MM.1S (cell line): ENCODE data around the gene ROBO2.

ENCODE experiments used
- DNase-seq: peaks from one replicate; pipeline ENCODE4 v3.0.0-alpha.2; 2015
- H2AFZ ChIP-seq: fragments of 300-600 bp; sonication (generic); 2 replicates; pipeline ENCODE4 v1.6.0; 2016; ENCODE audit warnings: antibody characterized with exemption, low read length
- H3F3A ChIP-seq: fragments of 300-600 bp; sonication (generic); 2 replicates; pipeline ENCODE4 v1.6.1; 2016; ENCODE audit warnings: mild to moderate bottlenecking, antibody characterized with exemption, low read length, moderate library complexity, mixed read lengths; ENCODE audit not compliant: insufficient read depth
- H3K27ac ChIP-seq: fragments of 300-600 bp; sonication (generic); 2 replicates; pipeline ENCODE4 v1.5.1; 2016; ENCODE audit warnings: mild to moderate bottlenecking, low read length
- H3K27me3 ChIP-seq: fragments of 300-600 bp; sonication (generic); replicated peaks from 2 replicates; pipeline ENCODE4 v1.6.0; 2016; ENCODE audit warnings: low read length; ENCODE audit not compliant: insufficient read depth
- H3K36me3 ChIP-seq: fragments of 300-600 bp; sonication (generic); replicated peaks from 2 replicates; pipeline ENCODE4 v1.6.1; 2016; ENCODE audit warnings: mild to moderate bottlenecking, low read length, mixed read lengths; ENCODE audit not compliant: insufficient read depth
- H3K4me1 ChIP-seq: fragments of 300-600 bp; sonication (generic); 2 replicates; pipeline ENCODE4 v1.6.1; 2016; ENCODE audit warnings: low read length, mixed read lengths
- H3K4me2 ChIP-seq: fragments of 300-600 bp; sonication (generic); 2 replicates; pipeline ENCODE4 v1.6.0; 2016; ENCODE audit warnings: low read depth, low read length
- H3K4me3 ChIP-seq: fragments of 300-600 bp; sonication (generic); 2 replicates; pipeline ENCODE4 v1.5.1; 2016; ENCODE audit warnings: low read length, mixed read lengths
- H3K79me2 ChIP-seq: fragments of 300-600 bp; sonication (generic); 2 replicates; pipeline ENCODE4 v1.6.1; 2016; ENCODE audit warnings: mixed run types, low read length, mixed read lengths
- H3K9ac ChIP-seq: fragments of 300-600 bp; sonication (generic); 2 replicates; pipeline ENCODE4 v1.6.1; 2016; ENCODE audit warnings: low read length, mixed read lengths
- H3K9me2 ChIP-seq: fragments of 300-600 bp; sonication (generic); replicated peaks from 2 replicates; pipeline ENCODE4 v1.6.1; 2016; ENCODE audit warnings: mild to moderate bottlenecking, low read length, mixed read lengths; ENCODE audit not compliant: insufficient read depth
- H3K9me3 ChIP-seq: fragments of 300-600 bp; sonication (generic); replicated peaks from 2 replicates; pipeline ENCODE4 v1.6.1; 2016; ENCODE audit warnings: mild to moderate bottlenecking, low read length, mixed read lengths; ENCODE audit not compliant: insufficient read depth
- H4K20me1 ChIP-seq: fragments of 300-600 bp; sonication (generic); 2 replicates; pipeline ENCODE4 v1.6.1; 2016; ENCODE audit warnings: mild to moderate bottlenecking, low read length, moderate library complexity, mixed read lengths; ENCODE audit not compliant: insufficient read depth
- EZH2 ChIP-seq: fragments of 300-600 bp; sonication (generic); optimal IDR thresholded peaks from 2 replicates; pipeline ENCODE3; 2017; ENCODE audit warnings: low read depth, mild to moderate bottlenecking, antibody characterized with exemption, low read length, mixed read lengths
- EZH2phosphoT487 ChIP-seq: fragments of 300-600 bp; sonication (generic); IDR thresholded peaks from 2 replicates; pipeline ENCODE4 v1.6.1; 2018; ENCODE audit warnings: antibody characterized with exemption, low read length
- TF ChIP-seq, protein P1 (sequence below): fragments of 300-600 bp; sonication (generic); IDR thresholded peaks from 2 replicates; pipeline ENCODE4 v1.5.1; 2016; ENCODE audit warnings: antibody characterized with exemption, low read length, mixed read lengths

ROBO2 gene

DNA sequence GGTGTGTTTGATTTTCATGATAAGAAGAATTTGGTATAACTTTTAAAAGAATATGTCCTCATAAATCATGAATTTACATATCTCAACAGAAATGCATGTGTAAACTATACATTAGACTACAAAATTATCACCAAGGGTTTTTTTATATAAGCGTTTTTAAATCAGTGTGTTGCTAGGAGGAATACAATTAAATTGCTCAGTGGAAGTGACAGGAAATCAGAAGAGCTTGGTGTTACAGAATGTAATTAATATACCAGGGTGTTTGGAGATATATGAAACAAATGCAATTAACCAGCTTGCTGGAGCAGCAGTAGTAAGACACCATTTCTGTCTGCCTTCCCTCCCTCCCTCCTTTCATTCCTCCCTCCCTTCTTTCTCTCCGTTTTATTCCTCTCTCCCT, 2.4 kb downstream of the ROBO2 start:
- DNase-seq: no peak
- Histone ChIP-seq H3K9me2 (no peaks in the 10 kb centered on the region), H3K27me3 (no peaks in the 10 kb centered on the region), H4K20me1 (no peaks in the 10 kb centered on the region), H3K79me2 (no peaks in the 10 kb centered on the region), H3K36me3 (no peaks in the 10 kb centered on the region), H3K9me3 (no peaks in the 10 kb centered on the region), H3K4me1 (no peaks in the 10 kb centered on the region), H3K9ac (no peak overlapping the region), H2AFZ (no peak overlapping the region), H3F3A (no peaks in the 10 kb centered on the region), H3K27ac (no peak overlapping the region), H3K4me2 (no peak overlapping the region), H3K4me3 (no peak overlapping the region)
- TF ChIP-seq, protein P1, sequence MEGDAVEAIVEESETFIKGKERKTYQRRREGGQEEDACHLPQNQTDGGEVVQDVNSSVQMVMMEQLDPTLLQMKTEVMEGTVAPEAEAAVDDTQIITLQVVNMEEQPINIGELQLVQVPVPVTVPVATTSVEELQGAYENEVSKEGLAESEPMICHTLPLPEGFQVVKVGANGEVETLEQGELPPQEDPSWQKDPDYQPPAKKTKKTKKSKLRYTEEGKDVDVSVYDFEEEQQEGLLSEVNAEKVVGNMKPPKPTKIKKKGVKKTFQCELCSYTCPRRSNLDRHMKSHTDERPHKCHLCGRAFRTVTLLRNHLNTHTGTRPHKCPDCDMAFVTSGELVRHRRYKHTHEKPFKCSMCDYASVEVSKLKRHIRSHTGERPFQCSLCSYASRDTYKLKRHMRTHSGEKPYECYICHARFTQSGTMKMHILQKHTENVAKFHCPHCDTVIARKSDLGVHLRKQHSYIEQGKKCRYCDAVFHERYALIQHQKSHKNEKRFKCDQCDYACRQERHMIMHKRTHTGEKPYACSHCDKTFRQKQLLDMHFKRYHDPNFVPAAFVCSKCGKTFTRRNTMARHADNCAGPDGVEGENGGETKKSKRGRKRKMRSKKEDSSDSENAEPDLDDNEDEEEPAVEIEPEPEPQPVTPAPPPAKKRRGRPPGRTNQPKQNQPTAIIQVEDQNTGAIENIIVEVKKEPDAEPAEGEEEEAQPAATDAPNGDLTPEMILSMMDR: no peak
- TF ChIP-seq EZH2: no peak
- TF ChIP-seq EZH2phosphoT487: no peak

DNA sequence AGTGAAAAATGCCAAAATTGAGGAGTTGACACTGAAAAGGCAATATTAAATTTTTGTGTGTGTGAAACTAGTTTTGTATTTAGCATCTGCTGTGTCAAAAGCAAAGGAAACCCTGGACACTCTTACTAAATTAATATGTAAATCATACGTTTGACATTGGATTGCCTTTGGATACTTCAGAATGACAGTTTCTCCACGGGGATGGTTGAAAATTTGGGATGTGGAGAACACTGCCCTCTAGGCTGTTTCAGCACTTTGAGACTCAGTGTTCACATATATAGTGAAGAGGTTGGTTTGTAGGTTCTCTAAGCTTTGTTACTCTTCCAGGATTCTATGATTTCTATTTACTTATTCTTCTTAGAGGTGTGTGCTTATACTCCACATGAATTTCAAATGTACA, 3.0 kb downstream of the ROBO2 start:
- H3F3A ChIP-seq: no peaks in the 10 kb centered on the region
- no peak overlapping the region for H3K4me3 ChIP-seq
- H3K27ac ChIP-seq: no peak overlapping the region
- no peak overlapping the region for H3K4me2 ChIP-seq
- no peaks in the 10 kb centered on the region for H3K79me2 ChIP-seq
- H3K9me2 ChIP-seq: no peaks in the 10 kb centered on the region
- H3K9me3 ChIP-seq: no peaks in the 10 kb centered on the region
- H3K9ac ChIP-seq: no peak overlapping the region
- no peak overlapping the region for H2AFZ ChIP-seq
- H3K36me3 ChIP-seq: no peaks in the 10 kb centered on the region
- TF ChIP-seq EZH2: no peak
- no peaks in the 10 kb centered on the region for H3K4me1 ChIP-seq
- H4K20me1 ChIP-seq: no peaks in the 10 kb centered on the region
- no peaks in the 10 kb centered on the region for H3K27me3 ChIP-seq
- DNase-seq: no peak

DNA sequence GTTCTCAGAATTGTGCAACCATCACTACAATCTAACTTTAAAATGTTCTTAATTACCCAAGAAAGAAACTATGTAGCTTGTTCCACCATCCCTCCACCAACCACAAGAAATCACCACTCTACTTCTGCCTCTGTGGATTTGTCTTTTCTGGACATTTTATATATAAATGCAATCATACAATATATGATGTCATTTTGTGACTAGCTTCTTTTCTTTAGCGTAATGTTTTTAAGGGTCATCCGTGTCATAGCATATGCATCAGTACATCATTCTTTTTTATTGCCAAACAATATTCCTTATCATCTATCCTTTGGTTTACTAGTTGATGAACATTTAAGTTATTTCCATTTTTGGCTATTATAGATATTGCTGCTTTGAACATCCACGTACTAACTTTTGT, 5.8 kb downstream of the ROBO2 start:
- H4K20me1 ChIP-seq: no peaks in the 10 kb centered on the region
- no peaks in the 10 kb centered on the region for H3K4me1 ChIP-seq
- no peak overlapping the region for H3K27ac ChIP-seq
- DNase-seq: no peak
- H3K9me2 ChIP-seq: no peaks in the 10 kb centered on the region
- H3K79me2 ChIP-seq: no peaks in the 10 kb centered on the region
- H3K9ac ChIP-seq: no peak overlapping the region
- H3K9me3 ChIP-seq: no peaks in the 10 kb centered on the region
- no peak overlapping the region for H3K4me3 ChIP-seq
- H3K4me2 ChIP-seq: no peak overlapping the region
- H3K27me3 ChIP-seq: no peaks in the 10 kb centered on the region
- H3K36me3 ChIP-seq: no peaks in the 10 kb centered on the region
- no peak for TF ChIP-seq EZH2
- TF ChIP-seq EZH2phosphoT487: no peak
- TF ChIP-seq, protein P1: no peak
- no peaks in the 10 kb centered on the region for H3F3A ChIP-seq
- no peak overlapping the region for H2AFZ ChIP-seq

DNA sequence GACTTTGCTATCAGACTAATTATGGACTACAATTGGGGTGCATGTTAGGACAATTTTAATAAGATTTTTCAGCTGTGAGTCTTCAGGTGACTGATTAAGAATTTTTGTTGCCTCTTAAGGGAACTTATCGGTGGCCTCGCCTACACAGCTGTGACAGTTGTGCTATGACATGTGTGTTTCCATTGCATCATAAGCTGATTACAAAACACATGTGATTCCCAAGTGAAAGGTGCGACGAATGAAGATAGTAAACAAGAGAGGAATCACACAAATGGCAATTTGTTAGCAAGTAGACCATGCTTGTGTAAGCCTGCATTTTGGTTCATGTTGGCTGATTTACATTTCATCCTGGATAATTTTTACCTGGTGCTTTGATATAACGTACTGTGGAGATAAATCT, 8.3 kb downstream of the ROBO2 start:
- Histone ChIP-seq H3K4me2 (no peak overlapping the region), H2AFZ (no peak overlapping the region), H3K9me3 (no peaks in the 10 kb centered on the region), H3K4me1 (no peaks in the 10 kb centered on the region), H3K9ac (no peak overlapping the region), H3K4me3 (no peak overlapping the region), H3F3A (no peaks in the 10 kb centered on the region), H3K27me3 (no peaks in the 10 kb centered on the region), H3K36me3 (no peaks in the 10 kb centered on the region), H3K9me2 (no peaks in the 10 kb centered on the region), H3K79me2 (no peaks in the 10 kb centered on the region), H3K27ac (no peak overlapping the region), H4K20me1 (no peaks in the 10 kb centered on the region)
- DNase-seq: no peak
- TF ChIP-seq, protein P1: no peak
- no peak for TF ChIP-seq EZH2phosphoT487
